SK-N-MC (cell line): ENCODE measurements around the gene HMSD.

ENCODE experiments used
- EZH2 ChIP-seq: fragments of 200-600 bp; sonication (generic); IDR thresholded peaks from one replicate; pipeline ENCODE4 v1.6.1; 2017; ENCODE audit warnings: antibody characterized with exemption
- FOXP2 ChIP-seq: optimal IDR thresholded peaks from 2 replicates; pipeline ENCODE3; 2011; ENCODE audit warnings: mild to moderate bottlenecking, moderate library complexity; ENCODE audit not compliant: insufficient read depth; ENCODE audit errors: extremely low read length, control extremely low read depth
- POLR2AphosphoS5 ChIP-seq: IDR thresholded peaks from 2 replicates; pipeline ENCODE4 v1.6.1; 2012; ENCODE audit warnings: mild to moderate bottlenecking, low read depth, low read length, borderline replicate concordance

DNA sequence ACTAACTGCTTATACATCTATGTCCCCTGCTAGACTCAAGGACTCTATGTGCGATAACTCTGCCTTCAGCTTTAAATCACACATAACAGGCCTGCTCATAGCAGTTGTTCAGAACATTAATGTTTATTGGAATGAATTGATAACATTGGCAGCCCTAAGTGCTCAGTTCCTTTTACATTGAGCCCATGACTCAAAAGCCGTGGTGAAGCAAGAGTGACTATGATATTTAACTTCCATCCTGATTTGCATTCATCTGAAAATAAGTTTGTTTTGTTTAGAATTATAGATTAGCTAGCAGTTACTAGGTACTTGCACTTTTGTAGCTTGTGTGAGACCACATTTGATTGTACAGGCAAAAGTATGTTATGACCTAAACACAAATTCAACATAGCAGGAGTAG lies 27.1 kb upstream of the HMSD start:
- TF ChIP-seq EZH2 (no peak), POLR2AphosphoS5 (no peak), FOXP2 (no peak)
